ENCODE measurements around the gene WFIKKN2. TPM values are rescaled to one million over a fixed set of nuclear protein-coding genes. Genes with fewer than 3 reads are reported as not detected.
"Not testable (repeated sequence)": the region's sequence is repeated elsewhere in the genome, so short reads cannot be mapped to it uniquely, and the experiment has no call there.

Gene WFIKKN2
- total RNA-seq, 1 experiment from 2014 or later, result not detected

DNA sequence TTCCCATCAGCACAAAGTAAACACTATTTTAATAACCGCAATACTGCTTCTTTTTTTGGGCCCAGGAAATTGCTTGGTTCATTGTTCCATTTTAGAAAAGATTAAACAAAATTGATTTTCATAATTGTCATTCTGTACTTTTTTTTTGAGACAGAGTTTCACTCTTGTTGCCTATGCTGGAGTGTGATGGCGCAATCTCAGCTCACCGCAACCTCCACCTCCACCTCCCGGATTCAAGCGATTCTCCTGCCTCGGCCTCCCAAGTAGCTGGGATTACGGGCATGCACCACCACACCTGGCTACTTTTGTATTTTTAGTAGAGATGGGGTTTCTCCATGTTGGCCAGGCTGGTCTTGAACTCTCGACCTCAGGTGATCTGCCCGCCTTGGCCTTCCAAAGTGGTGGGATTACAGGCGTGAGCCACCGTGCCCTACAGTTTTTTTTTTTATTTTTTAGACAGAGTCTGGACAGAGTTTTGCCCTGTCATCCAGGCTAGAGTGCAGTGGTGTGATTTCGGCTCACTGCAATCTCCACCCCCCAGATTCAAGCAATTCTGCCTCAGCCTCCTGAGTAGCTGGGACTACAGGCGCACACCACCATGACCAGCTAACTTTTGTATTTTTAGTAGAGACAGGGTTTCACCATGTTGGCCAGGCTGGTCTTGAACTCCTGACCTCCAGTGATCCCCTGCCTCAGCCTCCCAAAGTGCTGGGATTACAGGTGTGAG is 30.5 kb upstream of the WFIKKN2 start:
- not testable (repeated sequence) for H3K27me3 ChIP-seq; H3K4me1 ChIP-seq; H3K4me3 ChIP-seq; DNase-seq; H3K36me3 ChIP-seq; H3K27ac ChIP-seq; H3K9me3 ChIP-seq (replicated peaks)

DNA sequence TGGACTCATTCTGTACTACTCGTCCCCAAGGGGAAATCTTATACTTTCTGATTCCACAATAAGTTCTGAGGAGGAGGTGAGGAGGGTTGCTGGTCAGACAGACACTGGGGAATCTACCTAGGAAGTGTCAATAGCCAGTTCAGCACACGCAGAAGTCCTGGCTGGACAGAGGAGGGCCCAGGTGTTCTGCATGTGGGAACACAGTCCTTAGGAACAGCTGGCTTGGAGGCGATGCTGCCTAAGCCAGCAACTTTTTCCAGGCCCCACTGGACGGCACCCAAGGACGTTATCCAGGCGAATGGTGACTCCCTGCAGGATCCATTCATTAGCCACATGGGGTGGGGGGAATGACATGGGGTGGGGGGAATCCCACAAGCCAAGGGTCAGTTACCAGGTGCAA is 29.9 kb upstream of the WFIKKN2 start:
- Histone ChIP-seq H3K27ac (no peak overlapping the region), H3K36me3 (no peaks in the 10 kb centered on the region), H3K4me1 (no peaks in the 10 kb centered on the region), H3K4me3 (no peak overlapping the region), H3K9me3 (replicated peaks) (no peaks in the 10 kb centered on the region), H3K27me3 (no peaks in the 10 kb centered on the region)
- DNase-seq, result no peak

DNA sequence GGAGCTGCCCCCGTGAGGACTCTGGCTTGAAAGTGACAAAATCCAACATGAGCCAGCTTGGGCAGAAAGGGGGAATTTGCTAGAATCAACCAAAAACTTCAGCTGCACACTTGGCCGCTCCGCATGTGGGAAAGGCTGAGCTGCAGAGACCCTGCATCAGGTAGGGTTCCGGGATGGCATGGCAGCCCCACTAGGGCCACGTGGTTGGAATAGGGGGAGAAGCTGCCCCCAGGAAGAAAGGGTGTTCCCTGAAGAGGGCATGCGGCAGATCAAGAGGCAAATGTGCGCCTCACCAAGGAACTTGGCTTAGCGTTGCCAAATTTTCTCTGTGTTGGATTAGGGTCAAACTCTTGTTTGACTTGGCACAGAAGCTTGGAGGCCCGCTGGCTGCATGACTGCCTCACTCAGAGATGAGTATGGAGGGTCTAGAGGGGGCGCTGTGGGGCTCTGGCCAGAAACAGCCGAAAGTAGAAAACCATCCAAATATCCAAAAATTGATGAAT is 29.2 kb upstream of the WFIKKN2 start:
- no peak overlapping the region for H3K4me3 ChIP-seq
- H3K4me1 ChIP-seq, result no peaks in the 10 kb centered on the region
- no peaks in the 10 kb centered on the region for H3K36me3 ChIP-seq
- H3K27ac ChIP-seq, result no peak overlapping the region
- no peaks in the 10 kb centered on the region for H3K9me3 ChIP-seq (replicated peaks)
- DNase-seq, result no peak
- no peaks in the 10 kb centered on the region for H3K27me3 ChIP-seq

DNA sequence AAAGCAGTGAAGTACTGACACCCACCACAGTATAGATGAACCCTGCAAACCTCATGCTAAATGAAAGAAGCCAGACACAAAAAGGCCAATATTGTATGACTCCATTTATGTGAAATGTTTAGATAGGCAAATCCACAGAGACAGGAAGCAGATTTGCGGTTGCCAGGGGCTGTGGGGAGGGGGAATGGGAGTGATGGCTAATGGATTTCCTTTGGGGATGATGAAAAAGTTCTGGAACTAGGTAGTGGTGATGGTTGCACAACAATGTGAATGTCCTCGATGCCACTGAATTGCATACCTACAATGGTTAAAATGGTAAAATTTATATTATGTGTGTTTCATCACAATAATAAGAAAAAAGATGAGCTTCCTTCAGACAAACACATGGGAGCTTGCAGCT is 28.4 kb upstream of the WFIKKN2 start:
- no peak for DNase-seq
- H3K36me3 ChIP-seq, result no peaks in the 10 kb centered on the region
- H3K27me3 ChIP-seq, result no peaks in the 10 kb centered on the region
- no peaks in the 10 kb centered on the region for H3K4me1 ChIP-seq
- no peak overlapping the region for H3K27ac ChIP-seq
- no peaks in the 10 kb centered on the region for H3K9me3 ChIP-seq (replicated peaks)
- no peak overlapping the region for H3K4me3 ChIP-seq

DNA sequence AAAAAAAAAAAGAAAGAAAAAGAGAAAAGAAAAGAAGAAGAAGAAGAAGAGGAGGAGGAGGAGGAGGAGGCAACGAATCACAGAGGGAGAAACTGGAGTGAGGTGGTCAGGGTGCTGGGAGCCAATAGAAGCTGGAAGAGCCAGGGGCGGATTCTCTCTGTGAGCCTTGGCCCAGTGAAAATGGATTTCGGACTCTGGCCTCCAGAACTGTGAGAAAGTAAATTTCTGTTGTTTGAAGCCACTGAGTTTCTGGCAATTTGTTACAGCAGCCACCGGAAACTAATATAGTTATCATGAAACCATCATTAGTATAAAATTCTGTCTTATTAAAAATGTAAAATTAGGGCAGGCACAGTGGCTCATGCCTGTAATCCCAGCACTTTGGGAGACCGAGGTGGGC is 27.7 kb upstream of the WFIKKN2 start:
- no peaks in the 10 kb centered on the region for H3K9me3 ChIP-seq (replicated peaks)
- no peaks in the 10 kb centered on the region for H3K4me1 ChIP-seq
- no peaks in the 10 kb centered on the region for H3K36me3 ChIP-seq
- DNase-seq, result no peak
- no peak overlapping the region for H3K27ac ChIP-seq
- H3K27me3 ChIP-seq, result no peaks in the 10 kb centered on the region
- H3K4me3 ChIP-seq, result no peak overlapping the region

DNA sequence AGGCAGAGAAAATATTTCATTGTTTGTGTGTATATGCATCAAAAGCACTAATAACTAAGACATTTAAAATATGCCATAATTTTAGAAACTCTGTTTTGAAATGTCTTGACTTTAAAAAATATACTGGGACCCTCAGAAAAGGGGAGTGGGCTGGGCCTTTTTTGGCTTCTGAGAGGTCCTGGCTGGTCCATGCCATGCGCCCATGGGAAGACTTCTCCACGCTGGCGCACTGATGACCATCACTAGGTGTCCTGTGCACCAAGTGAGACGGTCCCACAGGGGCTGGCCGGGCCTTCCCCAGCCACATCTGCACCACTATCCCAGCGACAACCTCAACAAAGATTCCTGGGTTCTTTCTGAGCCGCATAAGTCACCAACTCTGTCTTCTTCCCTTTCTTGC is 27.0 kb upstream of the WFIKKN2 start:
- no peaks in the 10 kb centered on the region for H3K27me3 ChIP-seq
- no peak for DNase-seq
- no peaks in the 10 kb centered on the region for H3K9me3 ChIP-seq (replicated peaks)
- no peaks in the 10 kb centered on the region for H3K36me3 ChIP-seq
- no peaks in the 10 kb centered on the region for H3K4me1 ChIP-seq
- no peak overlapping the region for H3K27ac ChIP-seq
- H3K4me3 ChIP-seq, result no peak overlapping the region

DNA sequence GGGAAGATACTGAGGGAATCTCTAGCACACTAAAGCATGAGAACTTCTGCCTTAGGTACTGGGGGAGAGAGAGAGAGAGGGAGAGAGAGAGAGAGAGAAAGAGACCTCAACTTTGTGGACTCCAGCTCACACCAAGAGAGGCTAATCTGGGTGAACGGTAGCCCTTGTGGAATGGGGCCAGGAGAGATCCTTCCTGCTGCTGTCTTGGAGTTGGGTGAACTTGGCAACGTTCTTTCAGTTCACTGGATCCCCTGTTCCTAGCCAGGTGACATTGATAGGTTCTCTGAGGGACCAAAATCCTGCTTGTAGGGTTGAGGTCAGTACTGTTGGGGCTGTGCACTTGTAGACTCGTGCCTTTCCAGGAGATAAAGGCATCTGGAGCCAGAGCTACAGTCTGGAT is 26.5 kb upstream of the WFIKKN2 start:
- Histone ChIP-seq H3K36me3 (no peaks in the 10 kb centered on the region), H3K4me3 (no peak overlapping the region), H3K9me3 (replicated peaks) (no peaks in the 10 kb centered on the region), H3K27ac (no peak overlapping the region), H3K27me3 (no peaks in the 10 kb centered on the region), H3K4me1 (no peaks in the 10 kb centered on the region)
- DNase-seq, result no peak

DNA sequence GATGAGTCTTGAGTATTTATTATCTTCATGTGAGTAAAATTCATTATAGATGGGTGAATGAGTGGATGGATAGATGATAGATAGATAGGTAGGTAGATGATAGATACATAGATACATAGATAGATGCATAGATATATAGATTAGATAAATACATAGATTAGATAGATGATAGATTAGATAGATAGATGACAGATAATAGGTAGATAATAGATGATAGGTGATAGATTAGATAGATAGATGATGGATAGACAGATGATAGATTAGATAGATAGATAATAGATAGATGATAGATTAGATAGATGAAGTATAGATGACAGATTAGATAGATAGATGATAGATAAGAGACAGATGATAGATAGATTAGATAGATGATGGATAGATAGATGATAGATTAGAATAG is 21.8 kb upstream of the WFIKKN2 start:
- no peaks in the 10 kb centered on the region for H3K27me3 ChIP-seq
- H3K4me3 ChIP-seq, result no peak overlapping the region
- DNase-seq, result no peak
- H3K27ac ChIP-seq, result no peak overlapping the region
- H3K36me3 ChIP-seq, result no peaks in the 10 kb centered on the region
- no peaks in the 10 kb centered on the region for H3K4me1 ChIP-seq
- H3K9me3 ChIP-seq (replicated peaks), result no peaks in the 10 kb centered on the region

DNA sequence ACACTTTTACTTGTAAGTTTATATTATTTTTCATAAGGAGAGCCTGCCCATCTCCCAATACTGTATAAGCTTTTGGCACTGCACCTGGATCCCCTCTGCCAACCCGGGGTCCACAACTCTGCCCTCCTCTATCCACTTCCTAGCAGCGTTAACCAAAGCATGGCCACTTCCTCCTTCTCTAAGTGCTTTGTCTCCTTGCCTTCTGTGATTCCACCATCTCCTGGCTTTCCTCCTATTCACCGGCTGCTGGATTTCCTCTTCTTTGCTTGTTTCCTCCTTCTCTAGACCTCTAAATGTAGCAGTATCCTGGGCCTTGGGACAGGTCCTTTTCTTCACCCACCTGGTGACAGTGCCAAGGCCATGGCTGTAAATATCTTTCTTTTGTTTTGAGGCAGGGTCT is 20.0 kb upstream of the WFIKKN2 start:
- no peaks in the 10 kb centered on the region for H3K27me3 ChIP-seq
- H3K4me3 ChIP-seq, result no peak overlapping the region
- no peaks in the 10 kb centered on the region for H3K4me1 ChIP-seq
- no peak overlapping the region for H3K27ac ChIP-seq
- H3K36me3 ChIP-seq, result no peaks in the 10 kb centered on the region
- DNase-seq, result no peak
- H3K9me3 ChIP-seq (replicated peaks), result no peaks in the 10 kb centered on the region

DNA sequence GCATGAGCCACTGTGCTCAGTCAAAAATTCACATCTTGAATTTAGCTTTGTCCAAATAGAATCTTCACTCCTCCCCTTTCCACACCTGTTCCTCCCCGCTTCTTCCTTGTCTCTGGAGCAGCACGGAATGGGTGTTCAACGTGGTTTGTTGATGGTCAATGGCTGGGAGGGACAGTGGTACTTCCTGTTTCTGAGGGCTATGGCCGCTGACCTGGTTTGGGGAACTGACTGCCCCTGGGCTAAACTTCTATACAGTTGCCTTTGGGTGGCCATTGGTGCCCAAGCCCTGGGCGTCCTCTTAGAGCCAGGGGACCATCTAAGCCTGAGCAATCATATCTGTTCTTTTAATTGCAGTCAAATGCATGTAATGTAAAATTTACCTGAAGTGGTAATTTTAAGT is 19.1 kb upstream of the WFIKKN2 start:
- no peak overlapping the region for H3K4me3 ChIP-seq
- H3K9me3 ChIP-seq (replicated peaks), result no peaks in the 10 kb centered on the region
- no peaks in the 10 kb centered on the region for H3K27me3 ChIP-seq
- no peak overlapping the region for H3K27ac ChIP-seq
- H3K36me3 ChIP-seq, result no peaks in the 10 kb centered on the region
- no peak for DNase-seq
- no peaks in the 10 kb centered on the region for H3K4me1 ChIP-seq

DNA sequence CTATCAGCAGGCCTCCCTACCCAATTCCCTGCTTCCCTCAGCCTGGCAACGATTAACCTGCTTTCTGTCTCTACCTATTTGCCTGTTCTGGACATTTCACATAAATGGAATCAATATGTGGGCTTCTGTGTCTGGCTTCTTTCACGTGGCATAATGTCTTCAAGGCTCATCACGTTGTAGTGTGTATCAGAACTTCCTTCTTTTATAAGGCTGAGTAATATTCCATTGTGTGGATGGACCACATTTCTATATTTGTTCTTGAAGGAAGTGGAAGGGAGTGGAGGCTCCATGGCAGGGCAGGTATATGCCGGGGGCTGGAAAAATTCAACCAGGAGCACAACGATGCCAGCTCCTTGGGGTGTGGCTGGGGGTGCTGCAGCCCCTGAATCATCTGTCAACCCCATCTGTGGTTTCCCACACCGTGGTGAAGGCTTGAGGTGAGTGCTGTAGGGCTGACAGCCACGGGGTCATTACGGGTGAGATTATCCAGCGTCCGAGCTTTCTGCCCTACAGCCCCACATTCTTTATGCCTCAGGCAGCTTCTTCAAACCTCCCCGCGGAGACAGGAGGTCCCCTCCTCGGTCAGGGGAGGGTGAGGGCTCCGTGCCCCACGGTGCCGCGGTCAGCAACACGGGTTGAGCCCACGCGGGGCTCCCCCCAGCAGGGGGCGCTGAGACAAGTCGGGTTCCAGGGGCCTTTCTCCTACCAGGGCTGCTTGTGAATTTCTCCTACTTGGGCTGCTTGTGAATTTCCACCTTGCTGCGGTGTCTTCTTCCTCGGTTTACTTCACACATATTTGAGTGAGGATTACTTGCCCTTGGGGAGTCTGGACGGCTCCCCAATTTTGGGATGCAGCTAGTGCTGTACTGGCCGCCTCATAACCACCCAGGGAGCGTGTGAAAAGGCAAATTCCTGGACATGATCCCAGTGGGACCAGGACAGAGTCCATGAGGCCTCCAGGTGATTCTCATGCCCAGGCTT is 18.3 kb upstream of the WFIKKN2 start:
- peak in 1 of 2 experiments; percentile 48 for DNase-seq

DNA sequence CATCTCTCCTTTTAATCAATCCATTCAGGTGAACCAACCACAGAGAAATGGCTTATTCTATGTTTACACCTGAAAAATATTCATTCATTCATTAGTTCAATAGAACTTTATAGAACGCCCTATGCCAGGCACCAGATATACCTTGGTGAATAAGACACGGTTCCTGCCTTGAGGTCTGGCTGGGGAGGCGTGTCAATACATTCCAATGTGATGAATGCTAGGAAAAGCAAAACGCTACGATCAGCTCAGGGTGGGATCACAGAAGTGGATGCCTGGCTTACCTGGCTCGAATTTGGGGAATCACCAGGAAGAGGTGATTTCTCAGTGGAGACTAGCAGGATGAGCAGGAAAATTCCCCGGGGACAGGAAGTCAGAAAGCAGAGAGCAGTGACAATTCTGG is 17.5 kb upstream of the WFIKKN2 start:
- H3K4me1 ChIP-seq, result no peaks in the 10 kb centered on the region
- H3K27ac ChIP-seq, result no peak overlapping the region
- H3K9me3 ChIP-seq (replicated peaks), result no peaks in the 10 kb centered on the region
- no peaks in the 10 kb centered on the region for H3K36me3 ChIP-seq
- DNase-seq, result no peak
- H3K4me3 ChIP-seq, result no peak overlapping the region
- no peaks in the 10 kb centered on the region for H3K27me3 ChIP-seq

More for the DNA sequence above, 18.3 kb upstream of the WFIKKN2 start:
- H3K36me3 ChIP-seq, result no peaks in the 10 kb centered on the region
- H3K4me3 ChIP-seq, result no peak overlapping the region
- H3K27me3 ChIP-seq, result no peaks in the 10 kb centered on the region
- no peaks in the 10 kb centered on the region for H3K9me3 ChIP-seq (replicated peaks)
- H3K27ac ChIP-seq, result no peak overlapping the region
- H3K4me1 ChIP-seq, result no peaks in the 10 kb centered on the region

DNA sequence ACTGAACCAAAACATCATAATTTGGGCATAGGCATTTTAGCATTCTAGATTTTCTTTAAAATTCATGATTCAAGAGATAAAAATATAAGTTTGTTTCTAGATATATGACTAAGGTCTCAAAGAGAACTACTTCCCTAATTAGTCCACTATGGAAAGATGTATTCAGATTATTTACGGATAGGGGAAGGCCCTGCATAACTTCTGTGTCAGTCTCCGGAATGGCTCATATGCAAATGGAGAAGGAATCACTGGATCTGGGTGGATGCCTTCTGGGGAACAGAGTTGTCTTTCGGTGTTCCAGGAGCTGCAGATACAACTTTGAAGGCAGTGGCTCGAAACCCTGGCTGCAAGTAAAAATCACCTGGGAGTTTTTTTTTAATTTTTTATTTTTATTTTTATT is 17.1 kb upstream of the WFIKKN2 start:
- H3K4me3 ChIP-seq, result no peak overlapping the region
- H3K9me3 ChIP-seq (replicated peaks), result no peaks in the 10 kb centered on the region
- H3K36me3 ChIP-seq, result no peaks in the 10 kb centered on the region
- DNase-seq, result no peak
- no peaks in the 10 kb centered on the region for H3K4me1 ChIP-seq
- no peaks in the 10 kb centered on the region for H3K27me3 ChIP-seq
- H3K27ac ChIP-seq, result no peak overlapping the region

DNA sequence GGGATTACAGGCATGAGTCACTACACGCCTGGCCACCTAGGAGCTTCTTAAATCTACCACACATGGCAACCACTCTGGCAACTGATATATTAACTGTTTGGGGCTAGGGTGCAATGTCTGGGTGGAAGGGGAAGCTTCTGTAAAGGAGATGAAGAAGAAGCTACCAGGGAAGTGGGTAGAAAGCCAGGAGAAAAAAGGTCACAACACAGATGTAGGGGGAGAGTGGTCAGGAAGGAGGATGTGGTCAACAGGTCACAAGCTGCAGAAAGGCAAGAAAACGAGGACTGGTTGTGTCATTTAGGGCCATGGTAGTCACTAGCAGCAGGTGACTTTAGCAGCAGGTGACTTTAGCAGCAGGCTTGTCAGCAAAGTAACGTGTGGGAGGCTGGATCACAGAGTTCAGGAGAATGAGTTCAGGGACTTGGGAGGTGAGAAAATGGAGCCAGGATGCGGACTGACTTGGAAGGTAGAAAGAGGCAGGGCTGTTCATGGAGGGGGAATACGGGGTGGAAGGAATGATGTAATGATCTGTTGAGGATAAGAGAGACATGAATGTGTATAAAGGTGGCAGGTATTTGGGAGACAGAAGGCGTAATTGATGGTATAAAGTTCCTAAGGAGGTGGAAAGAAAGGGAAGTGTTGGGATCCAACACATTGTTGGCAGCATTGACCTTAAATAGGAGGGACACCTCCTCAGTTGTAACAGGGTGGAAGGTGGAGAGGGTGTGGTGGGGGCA is 16.3 kb upstream of the WFIKKN2 start:
- Histone ChIP-seq H3K36me3 (no peaks in the 10 kb centered on the region), H3K4me3 (no peak overlapping the region), H3K27me3 (no peaks in the 10 kb centered on the region), H3K4me1 (no peaks in the 10 kb centered on the region), H3K9me3 (replicated peaks) (no peaks in the 10 kb centered on the region), H3K27ac (no peak overlapping the region)
- no peak for DNase-seq

DNA sequence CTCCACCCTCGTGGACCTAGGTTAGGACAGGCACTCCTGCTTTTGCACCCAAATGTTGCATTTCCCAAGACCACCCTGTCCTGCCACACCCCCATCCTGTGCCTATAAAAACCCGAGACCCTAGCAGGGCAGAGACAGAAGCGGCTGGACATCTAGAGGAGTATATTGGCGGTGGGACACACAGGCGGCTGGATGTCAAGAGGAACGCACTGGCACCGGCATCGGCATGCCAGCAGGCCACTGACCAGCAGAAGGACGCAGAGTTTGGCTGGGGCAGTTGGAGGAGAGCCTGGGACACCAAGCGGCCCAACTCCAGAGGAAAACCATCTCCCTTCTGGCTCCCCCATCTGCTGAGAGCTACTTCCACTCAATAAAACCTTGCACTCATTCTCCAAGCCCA is 14.7 kb upstream of the WFIKKN2 start:
- H3K27me3 ChIP-seq, result no peaks in the 10 kb centered on the region
- no peak for DNase-seq
- no peak overlapping the region for H3K27ac ChIP-seq
- H3K4me3 ChIP-seq, result no peak overlapping the region
- H3K4me1 ChIP-seq, result no peaks in the 10 kb centered on the region
- no peaks in the 10 kb centered on the region for H3K36me3 ChIP-seq
- H3K9me3 ChIP-seq (replicated peaks), result no peaks in the 10 kb centered on the region
